Measurements from ENCODE around the gene MEIS2.

DNA sequence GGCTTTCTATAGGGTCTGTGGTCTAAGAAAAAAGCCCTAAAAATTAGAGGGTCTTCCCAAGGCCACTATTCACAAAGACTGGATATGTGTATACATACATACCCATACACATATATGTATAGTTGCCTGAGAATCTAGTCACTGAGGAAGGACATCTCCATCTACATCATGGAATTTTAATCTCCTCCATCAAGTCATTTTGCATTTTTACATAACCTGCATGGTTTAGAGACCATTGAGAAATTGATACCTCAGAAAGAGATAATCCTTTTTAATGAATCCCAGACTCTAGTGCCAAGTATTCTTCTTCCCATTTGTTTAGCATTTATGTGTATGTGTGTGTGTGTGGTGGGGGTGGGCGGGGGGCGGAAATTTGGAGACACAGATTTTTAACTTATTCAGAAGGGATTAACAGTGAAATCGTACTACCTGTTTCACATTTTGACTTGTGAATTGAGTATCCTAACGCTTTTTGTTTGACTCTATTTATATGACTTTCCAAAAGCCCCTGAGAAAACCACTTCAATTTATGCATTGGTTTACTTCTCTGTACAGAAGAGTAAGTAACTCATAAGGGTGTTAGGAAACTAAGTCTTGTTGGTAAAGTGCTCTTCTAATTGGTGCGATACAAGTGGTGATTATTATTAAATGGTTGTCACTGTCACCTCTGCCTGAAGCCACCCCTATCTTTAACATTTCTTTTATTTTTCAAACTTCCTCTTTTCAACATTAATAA is 166.9 kb downstream of the MEIS2 start:
- TF ChIP-seq EP300 (IDR thresholded peaks at IDR 0.05), result no peak
- TF ChIP-seq, protein P1, sequence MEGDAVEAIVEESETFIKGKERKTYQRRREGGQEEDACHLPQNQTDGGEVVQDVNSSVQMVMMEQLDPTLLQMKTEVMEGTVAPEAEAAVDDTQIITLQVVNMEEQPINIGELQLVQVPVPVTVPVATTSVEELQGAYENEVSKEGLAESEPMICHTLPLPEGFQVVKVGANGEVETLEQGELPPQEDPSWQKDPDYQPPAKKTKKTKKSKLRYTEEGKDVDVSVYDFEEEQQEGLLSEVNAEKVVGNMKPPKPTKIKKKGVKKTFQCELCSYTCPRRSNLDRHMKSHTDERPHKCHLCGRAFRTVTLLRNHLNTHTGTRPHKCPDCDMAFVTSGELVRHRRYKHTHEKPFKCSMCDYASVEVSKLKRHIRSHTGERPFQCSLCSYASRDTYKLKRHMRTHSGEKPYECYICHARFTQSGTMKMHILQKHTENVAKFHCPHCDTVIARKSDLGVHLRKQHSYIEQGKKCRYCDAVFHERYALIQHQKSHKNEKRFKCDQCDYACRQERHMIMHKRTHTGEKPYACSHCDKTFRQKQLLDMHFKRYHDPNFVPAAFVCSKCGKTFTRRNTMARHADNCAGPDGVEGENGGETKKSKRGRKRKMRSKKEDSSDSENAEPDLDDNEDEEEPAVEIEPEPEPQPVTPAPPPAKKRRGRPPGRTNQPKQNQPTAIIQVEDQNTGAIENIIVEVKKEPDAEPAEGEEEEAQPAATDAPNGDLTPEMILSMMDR (IDR thresholded peaks at IDR 0.05), result no peak
